Measurements from ENCODE around the gene HSD17B3. TPM values are rescaled to one million over a fixed set of nuclear protein-coding genes. Genes with fewer than 3 reads are reported as not detected.

Gene HSD17B3
- polyA plus RNA-seq, 1 donor = 1.9 TPM

GRCh38 chr9:96258967-96259366 is 43.0 kb downstream of the HSD17B3 start:
- Histone ChIP-seq H3K27me3 (ENCODE audit: control insufficient read depth, insufficient read depth, low read length) (no peaks in the 10 kb centered on the region), H3K4me3 (ENCODE audit: low read length) (no peak overlapping the region), H3K27ac (ENCODE audit: low read length) (no peak overlapping the region), H3K9me3 (ENCODE audit: control insufficient read depth, low read depth, low read length) (no peaks in the 10 kb centered on the region), H3K4me1 (ENCODE audit: control insufficient read depth, insufficient read depth, low read length) (no peaks in the 10 kb centered on the region), H3K36me3 (ENCODE audit: control insufficient read depth, insufficient read depth, low read length) (no peaks in the 10 kb centered on the region)
- DNase-seq = no peak
- no CpG with 5 or more reads among the region's 4 CpGs for WGBS (ENCODE audit: insufficient coverage, low lambda C conversion rate)

- H3K27ac ChIP-seq (ENCODE audit: low read length) = no peak overlapping the region
- no peaks in the 10 kb centered on the region for H3K36me3 ChIP-seq (ENCODE audit: control insufficient read depth, insufficient read depth, low read length)
- no peak for DNase-seq
- no peaks in the 10 kb centered on the region for H3K9me3 ChIP-seq (ENCODE audit: control insufficient read depth, low read depth, low read length)
- WGBS (ENCODE audit: insufficient coverage, low lambda C conversion rate) = 20% methylated on average over 2 of the region's 9 CpGs
- no peaks in the 10 kb centered on the region for H3K4me1 ChIP-seq (ENCODE audit: control insufficient read depth, insufficient read depth, low read length)
- peaks cover 3% of the 10 kb centered on the region for H3K27me3 ChIP-seq (ENCODE audit: control insufficient read depth, insufficient read depth, low read length)
- H3K4me3 ChIP-seq (ENCODE audit: low read length) = no peak overlapping the region
Observed at GRCh38 chr9:96256800-96257199, 45.2 kb downstream of the HSD17B3 start.

- H3K4me1 ChIP-seq (ENCODE audit: control insufficient read depth, insufficient read depth, low read length) = no peaks in the 10 kb centered on the region
- WGBS (ENCODE audit: insufficient coverage, low lambda C conversion rate) = no CpG with 5 or more reads among the region's 18 CpGs
- no peak overlapping the region for H3K4me3 ChIP-seq (ENCODE audit: low read length)
- H3K36me3 ChIP-seq (ENCODE audit: control insufficient read depth, insufficient read depth, low read length) = no peaks in the 10 kb centered on the region
- H3K27ac ChIP-seq (ENCODE audit: low read length) = no peak overlapping the region
- H3K27me3 ChIP-seq (ENCODE audit: control insufficient read depth, insufficient read depth, low read length) = peaks cover 3% of the 10 kb centered on the region
- no peaks in the 10 kb centered on the region for H3K9me3 ChIP-seq (ENCODE audit: control insufficient read depth, low read depth, low read length)
- no peak for DNase-seq
Observed at GRCh38 chr9:96255698-96256097, 46.3 kb downstream of the HSD17B3 start.

- no CpG with 5 or more reads among the region's 11 CpGs for WGBS (ENCODE audit: insufficient coverage, low lambda C conversion rate)
- no peak overlapping the region for H3K4me3 ChIP-seq (ENCODE audit: low read length)
Observed at GRCh38 chr9:96253059-96253696, 48.8 kb downstream of the HSD17B3 start.

GRCh38 chr9:96251451-96251850 is 50.5 kb downstream of the HSD17B3 start:
- Histone ChIP-seq H3K4me1 (ENCODE audit: control insufficient read depth, insufficient read depth, low read length) (no peaks in the 10 kb centered on the region), H3K9me3 (ENCODE audit: control insufficient read depth, low read depth, low read length) (no peaks in the 10 kb centered on the region), H3K4me3 (ENCODE audit: low read length) (no peak overlapping the region), H3K36me3 (ENCODE audit: control insufficient read depth, insufficient read depth, low read length) (no peaks in the 10 kb centered on the region), H3K27ac (ENCODE audit: low read length) (no peak overlapping the region), H3K27me3 (ENCODE audit: control insufficient read depth, insufficient read depth, low read length) (peaks cover 3% of the 10 kb centered on the region)
- 100% methylated on average over 1 of the region's 4 CpGs for WGBS (ENCODE audit: insufficient coverage, low lambda C conversion rate)
- no peak for DNase-seq

More at GRCh38 chr9:96253059-96253696, 48.8 kb downstream of the HSD17B3 start:
- no peaks in the 10 kb centered on the region for H3K36me3 ChIP-seq (ENCODE audit: control insufficient read depth, insufficient read depth, low read length)
- no peaks in the 10 kb centered on the region for H3K9me3 ChIP-seq (ENCODE audit: control insufficient read depth, low read depth, low read length)
- no peak overlapping the region for H3K27ac ChIP-seq (ENCODE audit: low read length)
- H3K27me3 ChIP-seq (ENCODE audit: control insufficient read depth, insufficient read depth, low read length) = peaks cover 3% of the 10 kb centered on the region
- DNase-seq = no peak
- no peaks in the 10 kb centered on the region for H3K4me1 ChIP-seq (ENCODE audit: control insufficient read depth, insufficient read depth, low read length)

GRCh38 chr9:96249746-96250145 is 52.2 kb downstream of the HSD17B3 start:
- Histone ChIP-seq H3K36me3 (ENCODE audit: control insufficient read depth, insufficient read depth, low read length) (no peaks in the 10 kb centered on the region), H3K4me1 (ENCODE audit: control insufficient read depth, insufficient read depth, low read length) (no peaks in the 10 kb centered on the region), H3K27ac (ENCODE audit: low read length) (no peak overlapping the region), H3K4me3 (ENCODE audit: low read length) (no peak overlapping the region), H3K27me3 (ENCODE audit: control insufficient read depth, insufficient read depth, low read length) (peaks cover 3% of the 10 kb centered on the region), H3K9me3 (ENCODE audit: control insufficient read depth, low read depth, low read length) (no peaks in the 10 kb centered on the region)
- no CpG with 5 or more reads among the region's 6 CpGs for WGBS (ENCODE audit: insufficient coverage, low lambda C conversion rate)
- no peak for DNase-seq

- Histone ChIP-seq H3K36me3 (ENCODE audit: control insufficient read depth, insufficient read depth, low read length) (no peaks in the 10 kb centered on the region), H3K27ac (ENCODE audit: low read length) (no peak overlapping the region), H3K9me3 (ENCODE audit: control insufficient read depth, low read depth, low read length) (no peaks in the 10 kb centered on the region), H3K4me1 (ENCODE audit: control insufficient read depth, insufficient read depth, low read length) (no peaks in the 10 kb centered on the region), H3K4me3 (ENCODE audit: low read length) (no peak overlapping the region), H3K27me3 (ENCODE audit: control insufficient read depth, insufficient read depth, low read length) (no peaks in the 10 kb centered on the region)
- no peak for DNase-seq
- no CpG with 5 or more reads among the region's 8 CpGs for WGBS (ENCODE audit: insufficient coverage, low lambda C conversion rate)
Observed at GRCh38 chr9:96246267-96246671, 55.7 kb downstream of the HSD17B3 start.

GRCh38 chr9:96245399-96245798 is 56.6 kb downstream of the HSD17B3 start:
- no peaks in the 10 kb centered on the region for H3K4me1 ChIP-seq (ENCODE audit: control insufficient read depth, insufficient read depth, low read length)
- H3K4me3 ChIP-seq (ENCODE audit: low read length) = no peak overlapping the region
- no peaks in the 10 kb centered on the region for H3K9me3 ChIP-seq (ENCODE audit: control insufficient read depth, low read depth, low read length)
- no peak overlapping the region for H3K27ac ChIP-seq (ENCODE audit: low read length)
- no CpG with 5 or more reads among the region's 7 CpGs for WGBS (ENCODE audit: insufficient coverage, low lambda C conversion rate)
- no peaks in the 10 kb centered on the region for H3K27me3 ChIP-seq (ENCODE audit: control insufficient read depth, insufficient read depth, low read length)
- DNase-seq = no peak
- H3K36me3 ChIP-seq (ENCODE audit: control insufficient read depth, insufficient read depth, low read length) = no peaks in the 10 kb centered on the region

- H3K4me3 ChIP-seq (ENCODE audit: low read length) = no peak overlapping the region
- H3K27me3 ChIP-seq (ENCODE audit: control insufficient read depth, insufficient read depth, low read length) = no peaks in the 10 kb centered on the region
- H3K27ac ChIP-seq (ENCODE audit: low read length) = no peak overlapping the region
- no peaks in the 10 kb centered on the region for H3K9me3 ChIP-seq (ENCODE audit: control insufficient read depth, low read depth, low read length)
- no peaks in the 10 kb centered on the region for H3K36me3 ChIP-seq (ENCODE audit: control insufficient read depth, insufficient read depth, low read length)
- no CpG with 5 or more reads among the region's 6 CpGs for WGBS (ENCODE audit: insufficient coverage, low lambda C conversion rate)
- DNase-seq = no peak
- no peaks in the 10 kb centered on the region for H3K4me1 ChIP-seq (ENCODE audit: control insufficient read depth, insufficient read depth, low read length)
Observed at GRCh38 chr9:96243778-96244177, 58.2 kb downstream of the HSD17B3 start.

- WGBS (ENCODE audit: insufficient coverage, low lambda C conversion rate) = no CpG with 5 or more reads among the region's 4 CpGs
- Histone ChIP-seq H3K27ac (ENCODE audit: low read length) (no peak overlapping the region), H3K27me3 (ENCODE audit: control insufficient read depth, insufficient read depth, low read length) (no peaks in the 10 kb centered on the region), H3K36me3 (ENCODE audit: control insufficient read depth, insufficient read depth, low read length) (no peaks in the 10 kb centered on the region), H3K4me1 (ENCODE audit: control insufficient read depth, insufficient read depth, low read length) (no peaks in the 10 kb centered on the region), H3K4me3 (ENCODE audit: low read length) (no peak overlapping the region), H3K9me3 (ENCODE audit: control insufficient read depth, low read depth, low read length) (no peaks in the 10 kb centered on the region)
- no peak for DNase-seq
Observed at GRCh38 chr9:96242811-96243210, 59.2 kb downstream of the HSD17B3 start.

- no peaks in the 10 kb centered on the region for H3K27me3 ChIP-seq (ENCODE audit: control insufficient read depth, insufficient read depth, low read length)
- H3K9me3 ChIP-seq (ENCODE audit: control insufficient read depth, low read depth, low read length) = no peaks in the 10 kb centered on the region
- H3K36me3 ChIP-seq (ENCODE audit: control insufficient read depth, insufficient read depth, low read length) = no peaks in the 10 kb centered on the region
- no CpG with 5 or more reads among the region's 3 CpGs for WGBS (ENCODE audit: insufficient coverage, low lambda C conversion rate)
- no peak overlapping the region for H3K27ac ChIP-seq (ENCODE audit: low read length)
- H3K4me3 ChIP-seq (ENCODE audit: low read length) = no peak overlapping the region
- no peaks in the 10 kb centered on the region for H3K4me1 ChIP-seq (ENCODE audit: control insufficient read depth, insufficient read depth, low read length)
- DNase-seq = no peak
Observed at GRCh38 chr9:96241391-96241809, 60.6 kb downstream of the HSD17B3 start.

All from large intestine (tissue), 3 donors.